ENCODE results near the gene SKAP1.

DNA sequence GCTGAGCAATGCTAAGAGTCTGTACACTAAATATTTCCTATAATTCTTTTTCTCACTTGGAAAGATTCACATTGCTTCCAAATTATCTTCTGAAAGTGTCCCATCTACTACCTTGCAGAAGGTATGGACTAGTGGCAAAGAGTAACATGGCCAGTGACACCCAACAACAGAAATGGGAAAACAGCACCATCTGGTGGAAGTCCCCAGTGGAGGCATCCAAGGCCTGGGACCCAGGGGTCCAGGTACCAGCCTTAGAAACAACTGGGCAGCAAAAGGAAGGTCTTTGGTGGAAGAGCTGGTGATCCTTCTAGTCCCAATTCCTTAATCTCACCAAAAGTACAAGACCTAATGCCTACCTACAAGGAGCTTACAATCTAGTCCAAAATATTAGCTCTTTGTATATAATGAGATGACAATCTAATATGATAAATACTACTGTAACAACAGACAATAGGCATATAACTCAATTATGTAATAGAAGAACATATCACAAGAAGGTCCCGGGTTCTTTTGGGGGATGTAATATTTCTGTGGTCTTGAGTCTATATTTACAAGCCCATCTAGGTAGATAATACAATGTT lies 55.3 kb downstream of the SKAP1 start:
- TF ChIP-seq, protein P1, sequence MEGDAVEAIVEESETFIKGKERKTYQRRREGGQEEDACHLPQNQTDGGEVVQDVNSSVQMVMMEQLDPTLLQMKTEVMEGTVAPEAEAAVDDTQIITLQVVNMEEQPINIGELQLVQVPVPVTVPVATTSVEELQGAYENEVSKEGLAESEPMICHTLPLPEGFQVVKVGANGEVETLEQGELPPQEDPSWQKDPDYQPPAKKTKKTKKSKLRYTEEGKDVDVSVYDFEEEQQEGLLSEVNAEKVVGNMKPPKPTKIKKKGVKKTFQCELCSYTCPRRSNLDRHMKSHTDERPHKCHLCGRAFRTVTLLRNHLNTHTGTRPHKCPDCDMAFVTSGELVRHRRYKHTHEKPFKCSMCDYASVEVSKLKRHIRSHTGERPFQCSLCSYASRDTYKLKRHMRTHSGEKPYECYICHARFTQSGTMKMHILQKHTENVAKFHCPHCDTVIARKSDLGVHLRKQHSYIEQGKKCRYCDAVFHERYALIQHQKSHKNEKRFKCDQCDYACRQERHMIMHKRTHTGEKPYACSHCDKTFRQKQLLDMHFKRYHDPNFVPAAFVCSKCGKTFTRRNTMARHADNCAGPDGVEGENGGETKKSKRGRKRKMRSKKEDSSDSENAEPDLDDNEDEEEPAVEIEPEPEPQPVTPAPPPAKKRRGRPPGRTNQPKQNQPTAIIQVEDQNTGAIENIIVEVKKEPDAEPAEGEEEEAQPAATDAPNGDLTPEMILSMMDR (IDR thresholded peaks at IDR 0.05 in 4 of 5, conservative IDR thresholded peaks at IDR 0.05 in 1 of 5) = peak; percentile 41 to 68 (median 49)
- TF ChIP-seq POLR2A (IDR thresholded peaks at IDR 0.05) = no peak

Data from gastrocnemius medialis (tissue), 4 donors.